ENCODE data around the gene LEP. TPM values are rescaled to one million over a fixed set of nuclear protein-coding genes. Genes with fewer than 3 reads are reported as not detected.

Gene LEP
- total and polyA plus RNA-seq, 2 of the 8 experiments (the other 6 are each of a cell fraction or from before 2014, with no cell fraction given) = not detected

GRCh38 chr7:128271471-128271941 is 30.4 kb downstream of the LEP start (continued):
- no peak for TF ChIP-seq KDM4A (IDR thresholded peaks at IDR 0.05; ENCODE audit: low read depth, low read length, severe bottlenecking)
- no peak for TF ChIP-seq TBP (IDR thresholded peaks at IDR 0.05; ENCODE audit: low read depth, low read length)
